Measurements from ENCODE around the gene NPL.

DNA sequence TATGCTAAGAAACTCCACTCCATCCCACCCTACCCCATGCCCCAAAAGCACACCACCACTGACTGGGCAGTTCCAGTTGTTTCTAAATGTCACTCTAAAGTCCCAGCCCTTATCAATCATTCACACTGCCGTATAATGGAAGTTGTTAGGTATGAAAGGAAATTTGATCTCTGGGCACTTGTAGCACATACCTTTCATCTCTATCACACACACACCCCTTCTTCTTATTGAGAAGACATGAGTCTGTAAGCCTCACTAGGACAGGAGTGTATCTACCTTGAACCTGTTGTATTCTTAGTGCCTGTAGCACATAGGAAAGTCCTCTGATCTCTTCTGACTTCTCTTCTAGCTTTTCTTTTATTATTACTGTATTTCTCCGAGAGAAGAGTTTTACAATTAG, 27.3 kb downstream of the NPL start:
- TF ChIP-seq POLR2A (IDR thresholded peaks at IDR 0.05) = no peak
- TF ChIP-seq CTCF (IDR thresholded peaks at IDR 0.05) = no peak
